Keratinocyte (primary cell): ENCODE results near the gene ACADSB.

Experiments
- CTCF ChIP-seq, 3 experiments: IDR thresholded peaks in 1 of 3; conservative IDR thresholded peaks in 1 of 3; optimal IDR thresholded peaks in 1 of 3; 2 replicates in 2 of 3; 3 replicates in 1 of 3; pipeline versions ENCODE3 to v1.5.1; 2011; ENCODE audit warnings: low read length in 3 of 3, mild to moderate bottlenecking in 3 of 3, moderate library complexity in 2 of 3, control low read depth in 1 of 3, inconsistent platforms in 1 of 3; ENCODE audit not compliant: insufficient read depth in 2 of 3; ENCODE audit errors: extremely low read depth in 1 of 3
- EZH2 ChIP-seq: IDR thresholded peaks from one replicate; pipeline ENCODE4 v1.6.1; 2012; ENCODE audit warnings: inconsistent platforms, mild to moderate bottlenecking, low read length, moderate library complexity

GRCh38 chr10:122983898-122984297 lies 24.9 kb upstream of the ACADSB start:
- no peak for TF ChIP-seq CTCF (optimal IDR thresholded peaks at IDR 0.05 in 1 of 3, IDR thresholded peaks at IDR 0.05 in 1 of 3, conservative IDR thresholded peaks at IDR 0.05 in 1 of 3; ENCODE audit: extremely low read depth in 1 of 3, insufficient read depth in 2 of 3, low read length in 3 of 3)
- no peak for TF ChIP-seq EZH2
